NCI-H2227 (cell line): ENCODE measurements around the gene AADACL3.

Experiments
- DNase-seq: peaks from one replicate; lab custom pipeline; 2025; ENCODE audit not compliant: unreplicated experiment; lab: John Stamatoyannopoulos, UW

The AADACL3 gene

DNA sequence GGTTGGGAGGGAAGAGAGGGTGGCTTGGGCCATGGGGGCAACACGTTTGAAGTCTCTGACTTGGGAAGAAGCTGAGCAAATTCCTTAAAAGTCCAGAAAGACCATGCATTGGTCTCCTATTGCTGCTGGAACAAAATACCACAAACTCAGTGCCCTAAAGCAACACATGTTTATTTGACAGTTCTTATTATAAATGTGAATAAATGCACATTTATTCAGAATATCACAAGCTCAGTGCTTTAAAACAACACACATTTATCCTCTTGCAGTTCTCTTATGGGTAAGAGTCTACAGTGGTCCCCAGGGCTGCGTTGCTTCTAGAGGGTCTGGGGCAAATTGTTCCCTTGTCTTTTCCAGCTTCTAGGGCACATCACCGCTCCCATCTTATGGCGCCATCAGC is 47.6 kb downstream of the AADACL3 start:
- no peak for DNase-seq

DNA sequence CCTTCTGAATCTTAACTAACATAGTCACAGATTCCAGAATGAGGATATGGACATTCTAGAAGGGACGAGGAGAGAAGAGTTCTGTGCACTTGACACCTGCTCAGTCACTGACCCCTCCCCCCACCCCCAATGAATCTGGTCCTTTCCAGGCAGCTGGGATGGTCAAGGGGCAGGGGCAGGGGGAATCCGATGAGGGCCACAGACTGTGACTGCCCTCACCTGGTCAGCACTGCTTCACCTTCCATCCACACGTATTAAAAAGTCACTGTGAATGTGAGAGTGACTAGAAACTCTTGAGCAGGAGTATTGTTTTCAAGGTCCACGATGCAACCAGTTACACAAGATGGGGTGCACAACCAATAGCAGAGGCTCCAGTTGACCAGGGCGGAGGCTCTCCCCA is 48.1 kb downstream of the AADACL3 start:
- no peak for DNase-seq

DNA sequence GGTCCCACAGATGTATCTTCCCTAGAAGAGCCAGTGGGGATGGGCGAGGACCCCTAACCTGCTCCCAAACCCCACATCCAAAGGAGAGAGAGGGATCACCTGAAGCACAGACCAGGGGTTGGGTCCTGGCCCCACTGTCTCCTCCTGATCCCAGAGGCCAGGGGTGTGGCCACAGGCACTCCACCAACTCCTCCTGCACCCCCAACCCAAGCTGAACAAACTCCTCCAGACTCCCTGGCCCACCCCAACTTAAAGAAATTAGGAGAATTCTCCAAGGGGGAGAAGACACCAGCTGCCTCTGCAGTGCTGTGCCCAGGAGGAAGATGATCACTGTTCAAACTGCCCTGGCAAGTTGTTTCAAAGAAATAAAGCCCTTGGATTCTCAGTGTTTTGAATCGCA is 53.1 kb downstream of the AADACL3 start:
- no peak for DNase-seq

DNA sequence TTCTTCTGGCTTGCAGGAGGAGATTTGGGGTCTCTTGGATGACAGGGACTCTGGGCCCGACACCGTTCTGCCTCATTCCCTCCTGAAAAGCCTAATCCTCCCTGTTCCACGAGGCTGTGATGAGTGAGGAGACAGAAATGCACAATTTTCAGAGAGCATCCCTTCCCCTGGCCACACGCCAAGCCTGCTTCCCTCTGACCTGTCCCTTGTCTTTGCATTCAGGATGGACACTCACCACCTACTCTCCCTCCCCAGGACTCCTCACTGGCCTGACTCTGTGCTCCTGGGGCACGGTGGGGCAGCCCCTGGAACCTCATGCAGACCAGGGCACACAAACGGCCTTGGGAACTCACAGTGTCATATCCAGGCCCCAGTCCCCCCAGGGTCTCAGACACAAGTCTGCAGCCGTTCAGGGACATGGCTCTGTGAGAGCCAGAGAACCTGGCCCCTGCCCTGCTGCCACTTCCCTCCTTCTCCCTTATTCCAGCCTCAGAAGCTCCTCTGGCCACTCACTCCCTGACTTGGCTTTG is 54.1 kb downstream of the AADACL3 start:
- DNase-seq = no peak

DNA sequence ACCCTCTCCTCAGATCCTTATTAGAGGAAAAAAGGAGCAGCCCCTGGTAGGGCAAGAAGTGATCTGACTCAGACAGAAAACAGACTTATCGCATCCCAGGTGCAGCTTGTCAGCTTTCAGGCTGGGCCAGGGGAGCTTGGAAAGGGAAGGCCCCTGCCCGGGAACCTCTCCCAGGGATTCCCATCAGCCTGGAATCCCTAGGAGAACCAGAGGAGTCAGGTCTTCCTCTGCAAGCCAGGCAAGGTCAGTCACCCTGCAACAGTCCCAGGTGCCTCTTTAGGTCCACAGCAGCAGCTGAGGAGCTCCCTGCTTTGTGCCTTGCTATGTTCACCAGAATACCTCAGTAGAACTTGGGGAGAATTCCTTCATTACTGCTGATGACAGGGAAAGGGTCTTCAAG is 54.7 kb downstream of the AADACL3 start:
- DNase-seq = no peak

DNA sequence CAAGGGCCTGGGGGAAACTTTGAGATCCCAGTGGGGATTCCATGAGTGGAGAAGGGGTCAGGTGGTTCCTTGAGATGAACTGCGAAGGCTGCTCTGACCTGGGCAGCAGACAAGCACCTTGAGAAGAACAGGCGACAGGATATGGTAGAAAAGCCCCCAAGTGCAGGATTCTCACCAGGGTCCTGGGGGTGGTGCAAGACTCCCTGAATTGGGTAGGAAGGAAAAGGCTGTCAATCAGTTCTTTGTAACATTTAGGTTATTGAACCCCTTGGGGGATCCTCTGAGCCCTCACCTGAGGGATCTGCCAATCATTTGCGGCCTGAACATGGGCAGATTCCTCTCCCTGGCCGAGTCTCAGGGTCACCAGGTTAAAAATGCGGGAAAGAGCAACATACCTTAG is 55.3 kb downstream of the AADACL3 start:
- DNase-seq = no peak

DNA sequence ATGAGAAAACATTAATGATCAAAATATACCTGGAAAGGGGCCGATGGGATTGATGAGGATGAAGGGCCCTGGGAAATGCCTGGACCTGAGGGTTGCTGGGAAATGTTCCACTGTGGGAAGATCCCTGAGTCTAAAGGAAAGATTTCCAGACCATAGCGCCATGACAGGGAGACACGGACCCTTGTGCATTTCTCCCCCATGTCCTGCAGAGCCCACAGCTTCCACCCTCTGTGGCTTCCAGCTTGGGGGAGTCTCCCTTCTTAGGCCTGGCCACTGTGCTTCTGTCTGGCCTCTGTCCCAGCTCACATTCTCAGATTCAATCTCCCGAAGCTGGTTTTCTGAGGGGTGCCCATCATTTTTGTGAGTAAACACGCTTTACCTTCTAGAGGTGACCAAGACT is 56.6 kb downstream of the AADACL3 start:
- DNase-seq = no peak

DNA sequence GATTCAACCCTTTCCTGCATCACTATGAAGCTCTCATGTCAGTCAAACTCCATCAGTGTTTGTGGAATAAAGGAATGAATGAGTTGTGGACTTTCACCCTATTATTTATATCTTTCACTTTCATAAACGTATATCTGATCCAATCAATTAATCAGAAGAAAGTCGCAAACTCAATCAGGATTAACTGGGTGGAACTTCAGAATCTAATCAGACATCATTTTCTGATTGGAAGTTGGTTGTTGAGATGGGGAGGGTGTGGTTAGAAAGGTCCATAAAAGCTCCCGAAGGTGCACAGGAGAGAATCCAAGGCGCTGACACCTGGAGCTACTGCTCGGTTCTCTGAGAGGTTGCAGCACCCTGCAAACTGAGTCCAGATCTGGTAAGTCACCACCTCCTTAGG is 57.5 kb downstream of the AADACL3 start, which contains the start of gene PRAMEF12:
Gene PRAMEF12 (plus strand): TSS at position 301 of the 400 bp plus-strand sequence. CDS start 1,130 bp downstream, outside the sequence.
- no peak for DNase-seq

DNA sequence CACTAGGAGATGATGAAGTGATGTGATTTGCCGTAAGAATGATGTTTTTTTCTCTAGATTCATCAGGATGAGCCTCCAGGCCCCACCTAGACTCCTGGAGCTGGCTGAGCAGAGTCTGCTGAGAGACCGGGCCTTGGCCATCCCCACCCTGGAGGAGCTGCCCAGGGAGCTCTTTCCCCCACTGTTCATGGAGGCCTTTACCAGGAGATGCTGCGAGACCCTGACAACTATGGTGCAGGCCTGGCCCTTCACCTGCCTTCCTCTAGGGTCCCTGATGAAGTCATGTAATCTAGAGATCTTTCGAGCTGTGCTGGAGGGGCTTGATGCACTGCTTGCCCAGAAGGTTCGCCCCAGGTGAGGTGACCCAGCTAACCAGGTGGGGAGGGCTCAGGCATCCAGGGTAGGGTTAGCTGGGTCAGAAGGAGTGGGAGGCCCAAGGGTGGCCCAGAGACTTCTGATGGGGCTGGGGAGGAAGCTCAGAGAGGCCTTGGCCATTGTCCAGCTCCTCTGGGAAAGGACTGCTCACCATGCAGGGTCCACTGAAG is 59.0 kb downstream of the AADACL3 start:
- no peak for DNase-seq

DNA sequence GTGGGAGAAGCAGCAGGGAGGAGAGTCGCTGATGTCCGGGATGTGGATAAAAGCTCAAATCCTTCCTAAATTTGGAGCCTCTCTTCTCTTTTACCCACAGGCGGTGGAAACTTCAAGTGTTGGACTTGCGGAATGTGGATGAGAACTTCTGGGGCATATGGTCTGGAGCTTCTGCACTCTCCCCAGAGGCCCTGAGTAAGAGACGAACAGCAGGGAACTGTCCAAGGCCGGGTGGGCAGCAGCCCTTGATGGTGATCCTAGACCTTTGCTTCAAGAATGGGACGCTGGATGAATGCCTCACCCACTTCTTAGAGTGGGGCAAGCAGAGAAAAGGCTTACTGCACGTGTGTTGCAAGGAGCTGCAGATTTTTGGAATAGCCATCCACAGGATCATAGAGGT is 59.5 kb downstream of the AADACL3 start:
- no peak for DNase-seq

DNA sequence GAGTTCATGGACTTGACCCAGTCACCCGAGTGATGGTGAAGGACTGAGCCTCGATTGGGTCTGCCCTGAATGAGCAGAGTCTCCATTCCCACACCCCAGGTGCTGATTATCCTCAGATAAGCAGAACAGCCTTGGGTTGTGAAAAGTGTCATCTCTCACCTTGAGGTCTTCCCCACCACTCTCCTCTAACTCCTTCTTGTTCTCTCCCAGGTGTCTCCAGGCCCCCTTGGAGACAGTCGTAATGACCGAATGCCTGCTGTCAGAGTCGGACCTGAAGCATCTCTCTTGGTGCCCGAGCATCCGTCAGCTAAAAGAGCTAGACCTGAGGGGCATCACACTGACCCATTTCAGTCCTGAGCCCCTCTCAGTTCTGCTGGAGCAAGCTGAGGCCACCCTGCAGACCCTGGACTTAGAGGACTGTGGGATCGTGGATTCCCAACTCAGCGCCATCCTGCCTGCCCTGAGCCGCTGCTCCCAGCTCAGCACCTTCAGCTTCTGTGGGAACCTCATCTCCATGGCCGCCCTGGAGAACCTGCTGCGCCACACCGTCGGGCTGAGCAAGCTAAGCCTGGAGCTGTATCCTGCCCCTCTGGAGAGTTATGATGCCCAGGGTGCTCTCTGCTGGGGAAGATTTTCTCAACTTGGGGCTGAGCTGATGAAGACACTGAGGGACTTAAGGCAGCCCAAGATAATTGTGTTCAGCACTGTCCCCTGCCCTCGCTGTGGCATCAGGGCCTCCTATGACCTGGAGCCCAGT is 61.1 kb downstream of the AADACL3 start:
- no peak for DNase-seq
